NCI-H2171 (cell line): ENCODE data around the gene DNMT3A.
"Not testable (repeated sequence)": the region's sequence is repeated elsewhere in the genome, so short reads cannot be mapped to it uniquely, and the experiment has no call there.

ENCODE experiments used
- DNase-seq: peaks from one replicate; lab custom pipeline; 2025; lab: John Stamatoyannopoulos, UW

DNMT3A gene

DNA sequence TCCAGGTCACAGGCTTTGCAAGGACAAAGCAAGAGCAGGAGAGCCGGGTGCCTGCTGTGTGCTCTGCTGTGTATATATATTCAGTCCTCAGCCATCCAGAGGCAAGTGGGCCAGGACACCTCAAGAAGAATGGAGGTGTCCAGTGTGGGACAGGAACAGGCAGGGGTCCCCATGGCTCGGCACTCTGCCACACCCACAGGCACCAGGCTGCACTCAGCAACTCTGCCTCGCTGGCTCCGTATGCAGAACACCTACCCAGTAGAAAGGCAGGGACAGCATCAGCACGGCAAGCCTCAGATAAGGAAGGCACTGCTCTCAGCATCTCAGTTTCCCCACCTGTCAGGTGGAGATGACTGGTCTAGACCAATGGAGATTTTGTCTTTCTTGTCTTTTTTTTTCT is 57.8 kb downstream of the DNMT3A start:
- no peak for DNase-seq

DNA sequence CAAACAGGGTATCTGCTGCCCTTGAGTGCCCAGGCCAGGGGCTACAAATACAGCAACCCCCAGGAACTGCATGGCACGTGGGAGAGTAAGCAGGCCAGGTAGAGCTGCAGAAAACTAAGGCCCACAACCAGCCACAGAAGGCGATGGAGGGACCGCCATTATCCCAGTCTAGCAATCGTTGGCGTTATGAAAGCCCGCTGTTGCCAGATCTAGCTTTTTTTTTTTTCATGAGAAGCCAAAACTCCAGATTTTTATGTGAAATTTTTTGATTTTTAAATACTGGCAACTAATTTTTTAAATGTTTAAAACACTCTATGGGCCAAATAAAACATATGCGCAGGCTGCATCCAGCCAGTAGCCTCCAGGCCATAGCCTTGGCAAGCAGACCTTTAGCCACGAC is 59.8 kb downstream of the DNMT3A start:
- no peak for DNase-seq

DNA sequence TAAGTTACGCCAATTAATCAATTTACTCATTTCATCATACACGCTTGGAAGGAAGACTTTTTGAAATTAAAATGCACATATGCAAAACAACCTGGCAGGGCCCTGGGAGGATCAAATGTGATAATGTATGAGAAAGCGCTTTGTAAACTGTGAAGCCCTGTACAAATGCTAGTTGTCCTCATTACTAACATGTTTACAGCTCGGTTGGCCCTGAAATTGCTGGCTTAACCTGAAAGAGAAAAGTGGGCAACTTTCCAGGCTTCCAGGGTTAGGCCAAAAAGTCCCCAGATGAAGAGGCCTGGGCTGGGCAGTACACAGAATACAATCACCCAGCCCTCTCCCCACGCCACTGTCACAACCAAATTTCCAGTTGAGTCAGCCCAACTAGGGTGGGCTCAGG is 60.2 kb downstream of the DNMT3A start:
- no peak for DNase-seq

DNA sequence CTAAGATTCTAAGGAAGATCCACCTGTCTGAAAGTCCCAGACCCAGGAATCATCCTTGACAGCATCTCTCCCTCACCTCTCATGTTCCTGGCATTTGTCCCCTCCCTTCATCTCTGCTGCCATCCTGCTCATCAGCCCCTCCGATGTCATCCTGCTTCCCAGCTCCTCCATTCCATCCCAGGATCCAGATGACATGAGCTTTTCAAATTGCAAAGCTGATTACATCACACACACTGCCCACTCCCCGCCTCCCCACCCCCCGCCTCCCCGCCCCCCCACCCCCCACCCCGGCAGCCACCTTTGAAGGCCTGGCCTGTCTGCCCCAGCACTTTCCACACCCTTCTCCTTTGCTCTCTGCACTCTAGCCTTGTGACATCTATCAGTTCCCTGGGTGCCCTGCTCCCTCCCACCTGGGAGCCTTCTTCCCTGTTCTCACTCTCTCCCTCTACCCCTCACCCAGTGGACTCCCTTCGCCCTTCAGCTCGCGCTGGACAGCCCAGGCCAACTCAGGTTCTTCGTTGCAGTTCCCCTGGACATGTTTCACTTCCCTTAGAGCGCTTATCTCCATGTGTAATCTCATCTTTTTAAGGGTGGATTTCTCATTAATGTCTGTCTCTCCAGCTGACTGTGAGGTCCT is 61.6 kb downstream of the DNMT3A start:
- no peak for DNase-seq

DNA sequence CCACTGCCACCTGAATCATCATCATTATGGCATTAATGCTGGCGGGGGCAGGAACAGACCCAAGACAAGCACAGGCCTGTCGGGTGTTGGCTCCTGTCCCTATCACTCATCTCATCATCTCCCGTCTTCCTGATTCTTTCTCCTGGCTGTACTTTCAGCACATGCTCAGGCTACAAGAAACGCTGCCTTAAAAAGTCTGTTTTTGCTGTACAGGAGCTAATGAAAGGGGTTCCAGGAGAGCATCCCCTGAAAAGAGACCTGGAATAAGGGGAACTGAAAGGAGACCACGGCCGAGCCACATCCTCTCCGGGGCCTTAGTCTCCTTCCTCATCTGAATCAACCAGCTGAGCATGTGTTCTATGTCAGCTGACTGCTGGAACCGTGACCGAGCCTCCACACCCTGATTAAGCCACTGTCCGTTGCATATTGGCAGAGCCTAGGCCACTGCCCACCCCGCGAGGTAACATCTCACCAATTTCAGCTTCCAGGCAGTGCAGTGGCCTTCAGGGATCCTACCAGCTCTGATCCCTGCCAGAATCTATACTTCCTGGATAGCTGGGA is 62.6 kb downstream of the DNMT3A start:
- no peak for DNase-seq

DNA sequence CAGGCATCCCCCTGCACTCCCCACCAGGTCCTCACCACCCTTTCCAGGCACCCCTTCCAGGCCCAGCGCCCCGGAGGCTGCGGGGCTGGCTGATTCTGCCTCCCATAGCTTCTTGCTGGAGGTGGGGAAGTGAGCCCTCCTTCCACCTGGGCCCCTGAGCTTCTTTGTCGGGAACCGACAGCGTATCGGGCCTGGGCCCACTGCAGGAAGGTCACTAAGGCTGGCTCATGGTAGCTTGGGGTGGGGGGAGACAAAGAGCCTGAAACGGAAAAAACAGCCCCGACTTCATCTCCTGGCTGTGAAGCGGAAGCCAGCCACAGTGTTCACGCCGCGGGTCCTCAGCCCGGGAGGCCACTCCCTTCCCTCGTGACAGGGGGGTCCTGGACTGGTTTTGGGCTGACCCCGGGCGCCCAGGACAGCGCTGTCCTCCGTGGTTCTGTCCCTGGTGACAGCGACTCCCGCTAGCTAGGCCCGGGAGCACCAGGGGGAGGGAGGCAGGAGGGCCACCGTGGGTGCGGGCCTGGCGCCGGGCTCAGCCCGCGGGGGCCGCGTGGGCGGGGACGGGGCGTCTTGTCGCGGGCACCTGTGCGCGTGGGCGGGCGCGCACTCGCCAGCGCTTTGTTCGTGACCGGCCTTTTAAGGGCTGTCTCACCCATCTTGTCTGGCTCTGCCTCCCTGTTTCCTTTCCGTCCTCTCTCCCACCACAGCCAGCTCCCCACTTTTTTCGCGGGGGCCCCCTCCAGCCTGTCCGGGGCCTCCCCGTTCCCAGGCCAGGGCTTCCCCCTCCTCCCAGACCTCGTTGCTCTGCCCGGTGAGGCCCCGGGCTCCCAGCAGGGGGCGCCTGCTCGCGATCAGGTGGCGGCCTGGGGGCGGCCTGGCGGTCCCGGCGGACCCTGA is 64.9 kb downstream of the DNMT3A start:
- no peak for DNase-seq

DNA sequence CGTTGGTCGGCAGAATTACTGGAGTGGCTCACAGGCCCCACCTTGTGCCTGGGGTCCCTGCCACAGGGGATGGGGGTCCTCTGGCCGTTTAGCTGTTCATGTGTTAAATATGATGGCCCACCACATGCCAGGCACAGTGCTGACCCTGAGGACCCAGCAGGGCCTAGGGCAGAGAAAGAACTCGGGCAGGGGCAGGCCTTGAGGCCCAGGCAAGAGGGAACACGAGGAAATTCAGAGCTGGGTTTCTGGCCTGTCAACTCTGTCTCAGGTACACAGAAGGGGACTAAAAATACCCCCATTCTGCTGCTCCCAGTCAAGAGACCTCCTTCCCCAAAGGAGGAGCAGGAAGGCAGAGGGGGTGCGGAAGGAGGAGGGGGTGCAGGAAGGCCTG is 66.2 kb downstream of the DNMT3A start:
- no peak for DNase-seq

DNA sequence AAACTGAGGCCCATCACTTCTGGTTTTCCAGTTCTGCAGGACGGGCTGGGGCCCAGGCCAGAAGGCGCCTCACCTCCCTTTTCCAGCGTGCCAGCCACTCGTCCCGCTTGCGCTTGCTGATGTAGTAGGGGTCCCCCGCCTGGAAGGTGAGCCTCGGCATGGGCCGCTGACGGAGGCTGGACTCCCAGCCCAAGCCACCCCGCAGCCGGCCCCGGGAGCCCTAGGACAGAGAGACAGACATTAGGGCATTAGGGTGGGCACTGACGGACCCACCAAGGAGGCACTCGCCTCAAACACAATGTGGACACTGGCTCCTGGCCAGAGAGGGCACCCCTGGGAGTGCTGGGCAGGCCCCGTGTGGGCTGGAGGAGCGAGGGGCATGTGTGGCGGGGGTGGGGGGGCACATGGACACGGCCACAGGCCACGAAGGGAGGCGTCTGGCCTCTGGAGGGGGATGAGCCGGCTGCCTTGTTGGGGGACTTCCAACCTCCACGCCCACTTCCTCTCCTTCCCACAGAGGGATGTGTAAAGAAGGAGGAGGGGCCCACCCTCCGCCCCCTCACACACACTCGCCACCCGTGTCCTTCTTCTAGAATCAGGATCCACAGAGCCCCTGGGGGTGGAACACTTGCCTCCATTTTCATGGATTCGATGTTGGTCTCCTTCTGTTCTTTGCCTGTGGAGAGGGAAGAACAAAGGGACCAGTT is 66.7 kb downstream of the DNMT3A start:
- DNase-seq = no peak

DNA sequence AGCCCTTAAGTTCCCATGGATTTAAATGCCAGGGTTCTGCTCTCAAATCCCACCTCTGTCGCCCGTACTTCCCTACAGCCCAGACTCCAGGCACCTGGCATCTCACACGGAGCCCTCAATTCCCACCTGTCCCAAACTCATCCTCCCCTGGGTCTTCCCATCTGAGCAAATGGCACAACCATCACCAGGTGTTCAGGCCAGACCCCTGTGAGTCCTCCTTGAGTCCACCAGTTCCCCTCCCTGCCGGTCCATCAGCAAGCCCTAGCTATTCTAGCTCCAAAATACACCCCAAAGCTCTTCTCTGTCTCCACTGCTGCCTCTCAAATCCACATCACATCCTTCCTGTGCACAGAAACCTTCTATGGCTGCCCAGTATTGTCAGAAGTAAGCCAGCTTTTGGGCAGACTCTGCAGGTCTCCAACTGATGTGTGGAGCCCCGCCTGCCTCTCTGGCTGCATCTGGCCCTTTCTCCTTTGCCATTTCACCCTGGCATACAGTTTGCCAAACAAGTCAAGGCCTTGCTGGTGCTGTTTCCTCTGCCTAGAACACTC is 67.7 kb downstream of the DNMT3A start:
- no peak for DNase-seq

DNA sequence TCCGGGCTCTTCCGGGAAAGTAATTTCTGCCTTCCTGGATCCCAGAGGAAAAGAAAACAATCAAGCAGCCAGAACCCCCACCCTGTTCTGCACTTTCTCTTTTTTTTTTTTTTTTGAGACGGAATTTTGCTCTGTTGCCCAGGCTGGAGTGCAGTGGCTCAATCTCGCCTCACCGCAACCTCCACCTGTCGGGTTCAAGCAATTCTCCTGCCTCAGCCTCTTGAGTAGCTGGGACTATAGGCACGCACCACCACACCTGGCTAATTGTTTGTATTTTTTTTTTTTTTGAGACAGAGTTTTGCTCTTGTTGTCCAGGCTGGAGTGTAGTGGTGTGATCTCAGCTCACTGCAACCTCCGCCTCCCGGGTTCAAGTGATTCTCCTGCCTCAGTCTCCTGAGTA is 69.0 kb downstream of the DNMT3A start:
- DNase-seq = not testable (repeated sequence)

DNA sequence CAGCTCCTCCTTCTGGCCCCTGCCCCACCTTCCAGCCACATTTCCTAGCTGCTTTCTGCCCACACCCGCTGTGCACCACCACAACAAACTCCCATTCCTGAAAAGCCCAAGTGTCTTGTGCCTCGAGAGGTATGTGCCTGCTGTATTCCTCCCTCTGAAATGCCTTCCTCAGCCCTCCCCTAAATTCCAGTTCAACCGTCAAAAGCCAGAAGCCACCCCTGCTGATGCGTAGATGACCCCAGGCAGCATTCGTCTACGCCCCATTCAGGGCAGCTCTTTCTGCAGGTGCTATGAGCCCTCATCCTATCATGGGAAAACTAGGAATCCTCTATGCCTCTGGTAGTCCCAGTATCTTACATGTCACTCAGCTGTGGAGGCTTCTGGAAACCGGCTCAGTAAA is 71.7 kb downstream of the DNMT3A start:
- DNase-seq = no peak

DNA sequence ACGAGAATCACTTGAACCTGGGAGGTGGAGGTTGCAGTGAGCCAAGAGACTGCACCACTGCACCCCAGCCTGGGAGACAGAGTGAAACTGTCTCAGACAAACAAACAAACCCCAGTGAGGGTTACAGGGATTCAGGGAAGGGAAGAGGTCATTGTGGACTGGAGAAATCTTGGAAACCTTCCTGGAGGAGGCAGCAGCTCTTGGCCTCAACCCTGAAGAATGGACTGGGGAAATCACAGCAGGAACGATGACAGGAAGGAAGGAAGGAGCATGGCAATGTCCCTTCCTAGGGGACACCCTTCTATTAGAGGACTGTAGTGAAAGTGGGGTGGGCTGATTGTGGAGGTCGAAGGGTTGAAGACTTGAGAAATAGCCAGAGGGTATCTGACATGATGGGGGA is 72.5 kb downstream of the DNMT3A start:
- DNase-seq = no peak

DNA sequence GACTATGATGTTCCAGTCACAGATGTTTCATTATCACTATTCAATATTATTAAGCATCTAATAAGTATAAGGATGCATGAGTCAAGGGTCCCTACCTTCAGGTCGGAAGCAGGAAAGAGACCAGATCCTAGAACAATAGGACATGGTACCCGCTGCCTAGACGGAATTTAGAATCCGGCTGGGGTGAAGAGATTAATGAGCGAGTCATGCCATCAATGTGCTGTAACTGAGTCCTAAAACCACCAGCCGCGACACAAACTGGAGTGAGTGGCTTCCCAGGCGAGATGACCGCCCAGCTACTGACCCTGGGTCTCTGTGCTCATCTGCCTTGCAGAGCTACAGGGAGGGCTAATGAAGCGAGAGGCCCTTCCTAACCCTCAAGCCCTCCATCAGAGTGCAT is 73.6 kb downstream of the DNMT3A start:
- DNase-seq = no peak

DNA sequence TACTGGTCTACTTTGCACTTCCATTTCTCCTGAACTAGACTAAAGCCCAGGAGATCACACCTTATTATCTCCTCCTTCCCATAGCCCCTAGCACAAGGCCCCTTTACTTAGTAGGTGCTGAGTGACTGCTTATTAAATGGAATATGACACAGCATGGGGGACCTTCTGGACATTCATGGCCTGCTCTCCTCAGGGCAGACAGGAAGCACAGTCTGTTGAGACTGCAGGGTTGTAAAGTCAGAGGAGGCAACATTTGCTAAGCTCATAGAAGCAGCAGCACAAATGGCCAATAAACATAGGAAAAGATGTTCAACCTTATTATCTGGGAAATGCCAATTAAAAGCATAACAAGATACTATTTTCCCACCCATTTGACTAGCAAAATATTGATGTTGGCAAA is 75.3 kb downstream of the DNMT3A start:
- DNase-seq = no peak

DNA sequence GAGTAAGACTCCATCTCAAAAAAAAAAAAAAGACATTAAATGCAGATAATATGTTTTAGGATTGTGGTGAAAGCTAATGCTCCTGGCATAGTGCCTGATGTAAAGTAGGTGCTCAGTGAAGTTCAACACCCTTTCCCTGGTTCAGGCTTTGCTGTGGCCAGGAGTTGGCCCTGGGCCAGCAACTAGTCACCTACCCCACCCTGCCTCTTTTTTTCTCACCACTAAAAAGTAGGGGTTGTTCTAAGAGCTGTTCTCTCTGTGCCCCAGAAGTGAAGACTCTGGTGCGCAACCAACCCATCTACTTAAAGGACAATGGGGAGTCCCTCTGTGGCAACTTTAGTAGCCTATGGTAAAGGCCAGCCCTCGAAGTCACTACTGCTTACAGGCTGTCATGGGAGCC is 75.9 kb downstream of the DNMT3A start:
- no peak for DNase-seq

DNA sequence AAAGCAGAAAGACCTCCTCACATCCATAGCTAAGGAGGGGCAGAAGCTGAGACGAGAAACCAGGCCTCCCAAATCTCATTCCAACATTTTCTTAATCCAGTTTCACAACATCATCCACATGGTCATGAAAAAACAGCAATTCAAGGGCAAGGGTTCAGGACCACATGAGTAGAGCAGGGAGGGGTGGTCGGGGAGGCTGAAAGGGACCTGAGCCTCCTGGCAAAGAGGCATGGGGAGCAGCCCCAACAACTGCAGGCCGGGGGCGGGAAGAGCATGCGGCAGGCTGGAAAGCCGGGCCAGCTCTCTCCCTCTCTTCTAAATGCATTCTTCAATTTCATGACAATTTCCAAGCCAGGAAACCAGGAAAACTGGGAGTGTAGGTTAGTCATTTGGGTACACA is 76.7 kb downstream of the DNMT3A start:
- DNase-seq = no peak

DNA sequence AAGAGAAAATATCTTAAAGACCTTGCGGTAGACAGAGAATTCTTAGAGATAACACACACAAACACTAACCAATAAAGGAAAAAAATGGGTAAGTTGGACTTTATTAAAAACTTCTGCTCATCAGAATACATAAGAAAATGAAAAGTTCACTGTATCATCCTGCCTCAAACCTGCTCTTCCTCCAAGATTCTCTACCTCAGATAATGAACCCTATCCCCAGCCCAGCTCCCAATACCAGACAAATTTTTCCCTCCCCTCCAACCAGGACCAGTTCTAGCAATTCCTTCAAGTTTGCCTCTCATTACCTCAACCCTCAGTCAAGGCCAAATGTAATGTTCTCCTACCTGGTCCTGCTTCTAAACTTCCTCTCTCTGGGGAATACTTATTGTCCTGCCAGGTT is 79.4 kb downstream of the DNMT3A start:
- DNase-seq = no peak

DNA sequence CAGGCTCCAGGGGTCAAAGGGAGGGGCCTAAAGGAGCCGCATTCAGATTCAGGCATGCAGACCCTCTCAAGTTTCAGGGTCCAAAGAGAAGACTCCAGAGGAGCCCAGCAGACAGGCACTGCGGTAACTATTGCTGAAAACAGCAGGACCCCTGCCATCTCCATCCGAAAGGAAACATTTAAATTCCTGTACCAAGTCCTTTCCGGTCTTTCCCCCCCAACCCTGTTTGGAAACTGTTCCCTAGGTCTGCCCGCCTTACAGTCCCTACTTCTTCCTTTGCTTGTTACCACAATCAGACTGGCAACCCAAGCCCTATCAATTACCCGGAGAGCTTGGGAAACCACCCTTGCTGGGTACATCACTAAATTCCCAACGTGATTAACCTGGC is 82.0 kb downstream of the DNMT3A start:
- DNase-seq = no peak

DNA sequence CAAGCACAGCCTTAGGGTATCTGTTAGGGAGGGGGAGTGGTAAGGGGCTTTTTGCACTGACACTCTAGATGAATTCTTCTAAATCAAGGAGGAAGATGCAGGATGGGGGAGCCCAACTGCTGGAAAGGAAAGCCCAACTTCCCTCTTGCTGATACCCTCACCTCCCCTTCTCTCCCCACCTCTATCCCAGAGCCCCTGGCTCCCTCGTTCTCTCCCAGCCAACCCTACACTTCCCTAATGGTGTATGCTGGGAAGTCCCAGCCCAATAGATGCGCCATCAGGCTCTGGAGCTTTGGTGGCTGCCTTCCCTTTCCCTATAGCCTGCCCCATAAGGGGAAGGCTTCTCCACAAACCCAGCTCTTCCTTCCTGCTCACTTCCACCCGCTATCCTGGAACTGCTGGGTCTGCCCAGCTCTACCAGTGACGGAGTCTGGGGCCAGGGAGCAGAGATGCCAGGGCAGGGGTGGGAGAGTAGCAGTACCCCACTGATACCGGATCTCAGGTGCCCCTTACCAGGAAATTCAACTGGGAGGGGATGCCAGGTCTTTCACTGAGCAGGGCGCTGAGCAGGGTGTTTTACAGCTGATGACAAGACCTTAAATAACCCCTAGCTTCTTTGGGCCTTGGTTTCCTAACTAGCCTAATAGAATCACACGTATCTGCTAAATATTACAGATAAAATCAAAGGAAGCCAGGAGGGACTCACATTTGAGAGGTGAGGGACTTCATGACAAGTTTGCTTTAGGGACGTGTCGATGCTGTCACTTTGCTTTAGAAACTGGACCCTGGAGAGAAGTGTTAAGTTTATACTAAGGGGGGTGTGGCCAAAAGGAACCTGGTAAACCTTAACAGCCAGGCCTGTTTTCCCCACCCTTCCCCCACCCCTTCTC is 82.6 kb downstream of the DNMT3A start:
- no peak for DNase-seq

DNA sequence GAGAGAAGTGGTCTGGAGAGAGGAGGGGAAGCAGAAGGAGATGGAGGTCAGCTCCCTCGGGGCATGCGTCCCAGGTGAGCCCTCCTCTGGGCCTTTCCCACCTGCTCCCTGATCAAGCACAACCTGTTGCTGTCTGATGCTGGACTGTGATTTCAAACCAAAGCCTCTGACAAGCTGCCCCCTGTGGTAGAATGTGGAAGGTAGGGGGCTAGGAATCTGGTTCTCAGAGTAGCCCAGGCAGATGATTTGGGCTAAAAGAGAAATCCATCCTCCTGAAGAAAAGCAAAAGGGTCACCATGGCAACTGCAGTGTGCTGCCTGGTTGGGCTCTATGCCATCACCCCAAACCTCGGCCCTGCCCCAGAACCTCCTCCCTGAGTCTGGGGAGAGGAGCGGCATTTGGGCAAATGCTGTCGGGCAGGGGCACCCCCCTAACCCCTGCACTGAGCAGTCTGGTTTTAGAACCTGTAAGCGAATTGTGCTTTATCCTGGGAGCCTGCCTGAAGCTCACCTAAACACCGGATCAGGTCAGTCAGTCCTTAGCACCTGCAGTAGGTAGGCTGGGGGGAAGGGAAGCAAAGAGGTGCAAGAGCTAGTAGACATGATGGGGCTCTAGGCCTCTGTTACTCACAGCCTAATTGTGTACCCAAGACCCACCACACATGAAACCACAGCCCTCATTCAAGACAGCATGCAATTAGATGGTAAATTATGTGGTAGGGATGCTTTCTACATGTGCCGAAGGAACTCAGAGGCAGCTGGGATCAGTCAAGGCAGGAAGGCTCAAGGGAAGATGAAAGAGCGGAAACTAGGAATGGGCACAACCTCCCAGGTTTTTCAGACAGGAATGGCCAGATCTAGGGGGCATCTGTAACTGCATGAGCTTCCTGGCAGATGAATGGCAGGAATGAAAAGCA is 83.5 kb downstream of the DNMT3A start:
- no peak for DNase-seq
